ENCODE data around the gene CFAP45. TPM values are rescaled to one million over a fixed set of nuclear protein-coding genes. Genes with fewer than 3 reads are reported as not detected.
A peak's percentile ranks its signal among the peaks of the same experiment; 100 is the strongest.

The CFAP45 gene
- total and polyA plus RNA-seq, 9 of the 15 experiments (the other 6 are each of a cell fraction or from before 2014, with no cell fraction given): 0.65 to 2.4 (median 1.5) TPM

GRCh38 chr1:159945483-159946241 lies 45.7 kb upstream of the CFAP45 start, which contains the start of gene IGSF9 (continued):
- TF ChIP-seq DNMT1 (IDR thresholded peaks at IDR 0.05) (no peak), ZFX (CRISPR knock-in tag; IDR thresholded peaks at IDR 0.05) (peak; percentile 66), MAZ (CRISPR knock-in tag; conservative IDR thresholded peaks at IDR 0.05 in 1 of 2, IDR thresholded peaks at IDR 0.05 in 1 of 2) (peak in 1 of 2 experiments; percentile 67; a peak in 3 of 4 replicates), ZNF347 (CRISPR knock-in tag; IDR thresholded peaks at IDR 0.05; ENCODE audit: low read depth) (no peak), MYC (IDR thresholded peaks at IDR 0.05; ENCODE audit: low read depth, low read length) (peak; percentile 98), MYC (CRISPR knock-in tag; IDR thresholded peaks at IDR 0.05; ENCODE audit: borderline replicate concordance, low read depth) (peak; percentile 86; the same call in 1 of the 2 replicates), SMC3 (conservative IDR thresholded peaks at IDR 0.05; ENCODE audit: insufficient read depth, low read depth, low read length) (peak; percentile 59), BMI1 (IDR thresholded peaks at IDR 0.05; ENCODE audit: low read length) (peak; percentile 27; the same call in 1 of the 2 replicates), ATF1 (CRISPR knock-in tag; IDR thresholded peaks at IDR 0.05) (no peak), ATF1 (tag; IDR thresholded peaks at IDR 0.05) (peak; percentile 72), E2F1 (CRISPR knock-in tag; IDR thresholded peaks at IDR 0.05) (peak; percentile 64; the same call in 1 of the 2 replicates), POLR2AphosphoS5 (IDR thresholded peaks at IDR 0.05; ENCODE audit: control insufficient read depth, insufficient read depth, low read depth, low read length) (no peak), GABPB1 (CRISPR knock-in tag; IDR thresholded peaks at IDR 0.05) (peak; percentile 70)
- TF ChIP-seq, protein P1, sequence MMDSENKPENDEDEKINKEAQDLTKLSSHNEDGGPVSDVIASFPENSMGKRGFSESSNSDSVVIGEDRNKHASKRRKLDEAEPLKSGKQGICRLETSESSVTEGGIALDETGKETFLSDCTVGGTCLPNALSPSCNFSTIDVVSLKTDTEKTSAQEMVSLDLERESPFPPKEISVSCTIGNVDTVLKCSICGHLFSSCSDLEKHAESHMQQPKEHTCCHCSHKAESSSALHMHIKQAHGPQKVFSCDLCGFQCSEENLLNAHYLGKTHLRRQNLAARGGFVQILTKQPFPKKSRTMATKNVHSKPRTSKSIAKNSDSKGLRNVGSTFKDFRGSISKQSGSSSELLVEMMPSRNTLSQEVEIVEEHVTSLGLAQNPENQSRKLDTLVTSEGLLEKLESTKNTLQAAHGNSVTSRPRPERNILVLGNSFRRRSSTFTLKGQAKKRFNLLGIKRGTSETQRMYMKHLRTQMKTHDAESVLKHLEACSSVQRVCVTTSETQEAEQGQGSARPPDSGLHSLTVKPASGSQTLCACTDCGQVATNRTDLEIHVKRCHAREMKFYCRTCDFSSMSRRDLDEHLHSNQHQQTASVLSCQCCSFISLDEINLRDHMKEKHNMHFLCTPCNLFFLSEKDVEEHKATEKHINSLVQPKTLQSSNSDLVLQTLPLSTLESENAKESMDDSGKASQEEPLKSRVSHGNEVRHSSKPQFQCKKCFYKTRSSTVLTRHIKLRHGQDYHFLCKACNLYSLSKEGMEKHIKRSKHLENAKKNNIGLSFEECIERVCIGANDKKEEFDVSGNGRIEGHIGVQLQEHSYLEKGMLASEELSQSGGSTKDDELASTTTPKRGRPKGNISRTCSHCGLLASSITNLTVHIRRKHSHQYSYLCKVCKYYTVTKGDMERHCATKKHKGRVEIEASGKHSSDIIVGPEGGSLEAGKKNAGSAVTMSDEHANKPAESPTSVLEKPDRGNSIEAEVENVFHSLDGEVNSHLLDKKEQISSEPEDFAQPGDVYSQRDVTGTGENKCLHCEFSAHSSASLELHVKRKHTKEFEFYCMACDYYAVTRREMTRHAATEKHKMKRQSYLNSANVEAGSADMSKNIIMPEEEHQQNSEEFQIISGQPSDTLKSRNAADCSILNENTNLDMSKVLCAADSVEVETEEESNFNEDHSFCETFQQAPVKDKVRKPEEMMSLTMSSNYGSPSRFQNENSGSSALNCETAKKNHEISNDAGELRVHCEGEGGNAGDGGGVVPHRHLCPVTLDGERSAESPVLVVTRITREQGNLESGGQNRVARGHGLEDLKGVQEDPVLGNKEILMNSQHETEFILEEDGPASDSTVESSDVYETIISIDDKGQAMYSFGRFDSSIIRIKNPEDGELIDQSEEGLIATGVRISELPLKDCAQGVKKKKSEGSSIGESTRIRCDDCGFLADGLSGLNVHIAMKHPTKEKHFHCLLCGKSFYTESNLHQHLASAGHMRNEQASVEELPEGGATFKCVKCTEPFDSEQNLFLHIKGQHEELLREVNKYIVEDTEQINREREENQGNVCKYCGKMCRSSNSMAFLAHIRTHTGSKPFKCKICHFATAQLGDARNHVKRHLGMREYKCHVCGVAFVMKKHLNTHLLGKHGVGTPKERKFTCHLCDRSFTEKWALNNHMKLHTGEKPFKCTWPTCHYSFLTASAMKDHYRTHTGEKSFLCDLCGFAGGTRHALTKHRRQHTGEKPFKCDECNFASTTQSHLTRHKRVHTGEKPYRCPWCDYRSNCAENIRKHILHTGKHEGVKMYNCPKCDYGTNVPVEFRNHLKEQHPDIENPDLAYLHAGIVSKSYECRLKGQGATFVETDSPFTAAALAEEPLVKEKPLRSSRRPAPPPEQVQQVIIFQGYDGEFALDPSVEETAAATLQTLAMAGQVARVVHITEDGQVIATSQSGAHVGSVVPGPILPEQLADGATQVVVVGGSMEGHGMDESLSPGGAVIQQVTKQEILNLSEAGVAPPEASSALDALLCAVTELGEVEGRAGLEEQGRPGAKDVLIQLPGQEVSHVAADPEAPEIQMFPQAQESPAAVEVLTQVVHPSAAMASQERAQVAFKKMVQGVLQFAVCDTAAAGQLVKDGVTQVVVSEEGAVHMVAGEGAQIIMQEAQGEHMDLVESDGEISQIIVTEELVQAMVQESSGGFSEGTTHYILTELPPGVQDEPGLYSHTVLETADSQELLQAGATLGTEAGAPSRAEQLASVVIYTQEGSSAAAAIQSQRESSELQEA (IDR thresholded peaks at IDR 0.05; ENCODE audit: low read depth): no peak
- TF ChIP-seq, protein P2, sequence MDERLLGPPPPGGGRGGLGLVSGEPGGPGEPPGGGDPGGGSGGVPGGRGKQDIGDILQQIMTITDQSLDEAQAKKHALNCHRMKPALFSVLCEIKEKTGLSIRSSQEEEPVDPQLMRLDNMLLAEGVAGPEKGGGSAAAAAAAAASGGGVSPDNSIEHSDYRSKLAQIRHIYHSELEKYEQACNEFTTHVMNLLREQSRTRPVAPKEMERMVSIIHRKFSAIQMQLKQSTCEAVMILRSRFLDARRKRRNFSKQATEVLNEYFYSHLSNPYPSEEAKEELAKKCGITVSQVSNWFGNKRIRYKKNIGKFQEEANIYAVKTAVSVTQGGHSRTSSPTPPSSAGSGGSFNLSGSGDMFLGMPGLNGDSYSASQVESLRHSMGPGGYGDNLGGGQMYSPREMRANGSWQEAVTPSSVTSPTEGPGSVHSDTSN (CRISPR knock-in tag; IDR thresholded peaks at IDR 0.05; ENCODE audit: low read depth): no peak
- TF ChIP-seq, protein P2 (tag; conservative IDR thresholded peaks at IDR 0.05; ENCODE audit: low read depth): peak; percentile 32; the same call in 1 of the 2 replicates

Data from K562 (cell line).